Fibroblast of skin of back (primary cell): ENCODE data around the gene TUBA3D. TPM values are rescaled to one million over a fixed set of nuclear protein-coding genes. Genes with fewer than 3 reads are reported as not detected.
"Not testable (repeated sequence)": the region's sequence is repeated elsewhere in the genome, so short reads cannot be mapped to it uniquely, and the experiment has no call there.

Source experiments
- DNase-seq: peaks from one replicate; pipeline ENCODE4 v3.0.0-alpha.2; 2013
- polyA plus RNA-seq, 2 experiments: library from polyadenylated mRNA; unstranded; fragments of 120-200 nt; gene quantifications; one replicate each; pipeline ENCODE4 v1.2.1, GENCODE V29; 2013; ENCODE audit not compliant: insufficient read length in 2 of 2

Gene TUBA3D
- polyA plus RNA-seq (2013, experiment 1 of 2; ENCODE audit: insufficient read length), result 0.38 TPM
- polyA plus RNA-seq (2013, experiment 2 of 2; ENCODE audit: insufficient read length), result 0.25 TPM

- DNase-seq, result no peak
Observed at GRCh38 chr2:131475831-131476230, at the start of gene TUBA3D. Gene TUBA3D, plus strand, starts transcription at chr2:131476119. Its CDS starts 81 bp downstream, at chr2:131476200.

- DNase-seq, result no peak
Observed at GRCh38 chr2:131426727-131427126, 49.2 kb upstream of the TUBA3D start.

DNA sequence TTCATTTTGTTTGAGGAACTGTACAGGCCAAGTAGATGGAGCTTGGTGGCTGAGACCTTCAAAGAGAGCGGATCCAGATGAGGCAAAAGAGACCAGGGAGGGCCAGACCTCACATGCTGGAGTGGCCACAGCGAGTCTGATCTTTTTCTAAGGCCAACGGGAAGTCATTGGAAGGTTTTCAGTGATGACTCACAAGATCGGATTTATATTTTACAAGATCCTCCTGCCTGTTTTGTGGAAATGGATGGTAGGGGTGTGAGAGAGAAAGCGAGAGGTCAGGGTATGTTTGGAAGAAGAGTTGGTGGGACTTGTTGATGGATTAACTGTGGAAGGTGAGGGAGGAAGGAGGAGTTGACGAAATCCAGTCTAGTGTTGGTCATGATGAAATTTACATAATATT is 44.6 kb upstream of the TUBA3D start:
- peak; percentile 2 for DNase-seq

- not testable (repeated sequence) for DNase-seq
Observed at GRCh38 chr2:131440742-131441468, 35.0 kb upstream of the TUBA3D start.

DNA sequence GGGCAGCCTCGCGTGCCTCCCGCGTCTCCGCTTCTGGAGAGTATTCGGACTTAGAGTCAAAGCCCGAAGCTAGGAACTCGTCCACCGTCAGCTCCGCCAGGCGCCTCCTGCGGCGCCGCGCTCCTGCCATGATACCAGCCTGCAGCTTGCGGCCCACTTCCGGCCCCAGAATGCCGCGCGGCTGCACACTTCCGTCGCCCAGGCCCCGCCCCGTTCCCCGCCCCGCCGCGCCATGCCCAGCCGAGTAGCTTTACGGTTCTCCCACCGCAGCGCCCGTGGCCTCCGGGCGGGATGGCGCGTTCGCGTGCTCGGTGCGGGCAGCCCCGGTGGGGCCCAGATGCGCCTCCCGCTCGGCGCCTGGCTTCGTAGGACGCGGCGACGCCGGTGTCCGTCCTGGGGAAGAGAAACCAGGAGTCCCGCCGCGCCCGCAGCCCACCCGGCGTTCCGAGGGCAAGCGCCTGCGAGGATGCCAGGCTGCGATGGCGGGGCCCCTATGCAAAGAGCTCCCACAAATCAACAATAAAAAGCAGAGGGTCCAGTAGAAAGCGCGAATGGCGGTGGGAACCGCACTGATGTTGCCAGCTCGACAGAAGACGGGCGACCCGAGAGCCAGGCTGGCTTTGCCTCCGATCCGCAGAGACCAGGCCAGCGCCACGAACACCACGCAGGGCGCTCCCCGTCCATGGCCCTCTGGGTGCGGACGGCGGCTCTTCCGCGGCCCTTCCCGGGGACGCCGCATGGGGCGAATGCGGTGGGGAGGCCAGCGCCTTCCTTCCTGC is 31.0 kb upstream of the TUBA3D start:
- not testable (repeated sequence) for DNase-seq

GRCh38 chr2:131445515-131445797 is 30.5 kb upstream of the TUBA3D start:
- DNase-seq, result not testable (repeated sequence)

GRCh38 chr2:131445896-131446295 is 30.0 kb upstream of the TUBA3D start:
- no peak for DNase-seq

DNA sequence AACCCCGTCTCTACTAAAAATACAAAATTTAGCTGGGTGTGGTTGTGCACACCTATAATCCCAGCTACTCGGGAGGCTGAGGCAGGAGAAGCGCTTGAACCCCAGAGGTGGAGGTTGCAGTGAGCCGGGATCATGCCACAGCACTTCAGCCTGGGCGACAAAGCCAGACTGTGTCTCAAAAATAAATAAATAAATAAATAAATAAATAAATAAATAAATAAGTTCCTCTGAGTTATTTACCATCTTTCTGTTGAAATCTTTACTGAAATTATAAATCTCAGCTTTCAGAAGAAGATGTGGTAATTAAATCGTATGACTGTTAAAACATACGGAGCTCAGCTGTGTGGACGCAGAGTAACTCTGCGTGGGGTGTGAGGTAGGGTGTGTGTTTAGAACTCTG is 27.9 kb upstream of the TUBA3D start:
- DNase-seq, result not testable (repeated sequence)

DNA sequence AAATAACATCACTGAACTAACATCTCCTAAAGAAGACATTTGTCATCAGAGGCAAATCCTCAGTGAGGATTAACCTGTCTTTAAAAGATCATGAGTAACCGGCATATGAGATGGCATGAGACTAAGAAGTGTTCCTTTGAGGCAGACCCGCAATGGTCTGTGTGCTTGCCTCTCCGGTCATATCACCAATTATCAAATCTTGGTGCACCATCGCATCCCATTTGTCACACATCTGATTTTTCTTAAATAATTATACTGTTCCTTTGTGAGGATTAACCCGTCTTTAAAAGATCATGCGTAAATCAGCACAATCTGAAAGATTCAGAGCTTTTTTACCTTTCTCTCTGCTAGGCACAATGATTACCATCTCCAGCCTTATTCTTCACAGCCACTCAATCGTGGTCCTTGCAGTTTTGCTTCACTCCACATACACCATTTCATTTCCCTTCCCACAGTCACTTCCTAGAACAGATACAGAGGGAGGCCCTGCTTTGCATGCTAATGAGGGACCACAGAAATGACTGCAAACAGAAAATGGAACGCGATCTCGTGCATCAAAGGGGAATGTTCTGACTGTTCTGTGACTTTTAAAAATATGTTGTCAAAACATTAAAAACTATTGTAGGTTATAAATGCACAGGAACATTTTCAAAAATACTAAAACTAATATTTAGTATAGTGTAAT is 24.5 kb upstream of the TUBA3D start:
- not testable (repeated sequence) for DNase-seq

DNA sequence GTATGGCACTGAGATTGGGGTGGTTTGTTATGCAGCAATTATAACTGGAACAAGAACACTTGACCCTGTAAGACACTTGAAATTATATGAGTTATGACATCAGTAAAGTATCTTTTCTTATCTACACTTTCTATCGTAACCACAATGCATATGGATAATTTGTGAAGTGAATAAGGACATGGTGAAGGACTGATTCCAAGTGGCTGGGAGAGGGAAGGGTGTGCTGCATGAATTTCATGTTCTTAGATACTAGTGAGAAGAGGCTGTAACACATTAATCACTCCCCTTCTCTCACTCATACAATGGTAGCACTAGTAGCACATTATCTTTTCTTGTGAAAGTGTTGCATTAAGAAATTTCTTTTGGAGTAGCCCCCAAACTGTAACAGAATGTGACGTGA is 21.0 kb upstream of the TUBA3D start:
- not testable (repeated sequence) for DNase-seq

GRCh38 chr2:131467722-131468121 is 8.2 kb upstream of the TUBA3D start:
- DNase-seq, result not testable (repeated sequence)

- not testable (repeated sequence) for DNase-seq
Observed at GRCh38 chr2:131470944-131471343, 5.0 kb upstream of the TUBA3D start.

- DNase-seq, result not testable (repeated sequence)
Observed at GRCh38 chr2:131471624-131472023, 4.3 kb upstream of the TUBA3D start.

GRCh38 chr2:131473266-131473665 is 2.7 kb upstream of the TUBA3D start:
- not testable (repeated sequence) for DNase-seq

GRCh38 chr2:131476363-131476762 is 444 bp downstream of the TUBA3D start:
- not testable (repeated sequence) for DNase-seq

- DNase-seq, result not testable (repeated sequence)
Observed at GRCh38 chr2:131477227-131477626, 1.3 kb downstream of the TUBA3D start.

DNA sequence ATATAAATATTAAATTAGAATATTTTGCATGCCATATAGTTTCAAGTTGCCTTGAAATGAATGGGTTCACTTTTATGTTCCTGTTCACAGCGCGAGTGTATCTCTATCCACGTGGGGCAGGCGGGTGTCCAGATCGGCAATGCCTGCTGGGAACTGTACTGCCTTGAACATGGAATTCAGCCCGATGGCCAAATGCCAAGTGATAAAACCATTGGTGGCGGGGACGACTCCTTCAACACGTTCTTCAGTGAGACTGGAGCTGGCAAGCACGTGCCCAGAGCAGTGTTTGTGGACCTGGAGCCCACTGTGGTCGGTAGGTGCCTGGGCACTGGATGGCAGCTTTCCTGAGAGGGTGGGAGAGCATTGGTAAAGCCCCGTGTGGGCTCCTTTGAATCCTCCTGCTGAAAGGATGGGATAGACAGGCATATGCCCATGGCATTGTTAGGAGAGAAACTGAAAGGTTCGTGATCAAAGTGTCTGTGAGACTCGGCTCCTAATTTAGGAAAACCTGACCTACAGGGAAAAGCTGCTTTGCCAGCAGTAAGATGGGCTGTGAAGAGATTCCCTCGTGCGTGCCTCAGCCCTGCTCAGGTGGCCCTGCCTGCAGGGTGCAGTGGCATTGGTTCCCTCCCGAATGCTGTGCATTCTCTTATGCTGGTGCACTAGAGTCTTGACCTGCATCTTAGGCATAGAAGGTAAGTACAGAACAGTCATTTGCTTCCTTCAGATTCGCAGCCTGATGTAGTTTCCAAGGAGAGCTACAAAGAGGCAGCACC is 2.3 kb downstream of the TUBA3D start:
- DNase-seq, result not testable (repeated sequence)

GRCh38 chr2:131478850-131479461 is 3.0 kb downstream of the TUBA3D start:
- not testable (repeated sequence) for DNase-seq

DNA sequence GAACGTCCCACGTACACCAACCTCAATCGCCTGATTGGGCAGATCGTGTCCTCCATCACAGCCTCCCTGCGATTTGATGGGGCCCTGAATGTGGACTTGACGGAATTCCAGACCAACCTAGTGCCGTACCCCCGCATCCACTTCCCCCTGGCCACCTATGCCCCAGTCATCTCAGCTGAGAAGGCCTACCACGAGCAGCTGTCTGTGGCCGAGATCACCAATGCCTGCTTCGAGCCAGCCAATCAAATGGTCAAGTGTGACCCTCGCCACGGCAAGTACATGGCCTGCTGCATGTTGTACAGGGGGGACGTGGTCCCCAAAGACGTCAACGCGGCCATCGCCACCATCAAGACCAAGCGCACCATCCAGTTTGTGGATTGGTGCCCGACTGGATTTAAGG is 4.4 kb downstream of the TUBA3D start:
- DNase-seq, result not testable (repeated sequence)

DNA sequence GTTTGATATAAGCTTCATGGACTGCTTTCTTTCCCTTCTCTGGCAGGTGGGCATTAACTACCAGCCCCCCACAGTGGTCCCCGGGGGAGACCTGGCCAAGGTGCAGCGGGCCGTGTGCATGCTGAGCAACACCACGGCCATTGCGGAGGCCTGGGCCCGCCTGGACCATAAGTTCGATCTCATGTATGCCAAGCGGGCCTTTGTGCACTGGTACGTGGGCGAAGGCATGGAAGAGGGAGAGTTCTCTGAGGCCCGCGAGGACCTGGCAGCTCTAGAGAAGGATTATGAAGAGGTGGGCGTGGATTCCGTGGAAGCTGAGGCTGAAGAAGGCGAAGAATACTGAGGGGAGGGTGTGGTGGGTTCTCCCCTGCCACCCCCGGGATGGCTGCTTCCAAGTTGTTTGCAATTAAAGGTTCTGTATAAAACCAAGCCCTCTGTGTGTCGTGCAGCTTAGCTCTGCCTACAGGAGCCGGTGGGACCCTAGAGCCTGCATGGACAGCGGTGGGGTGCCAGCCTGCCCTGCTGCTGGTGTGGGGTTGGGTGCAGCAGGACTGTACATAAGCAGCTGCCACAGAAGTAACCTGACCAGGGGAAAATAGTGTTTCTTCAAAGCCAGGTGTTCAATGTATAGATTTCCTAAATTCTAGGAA is 6.7 kb downstream of the TUBA3D start:
- not testable (repeated sequence) for DNase-seq
